ENCODE data around the gene GLYAT.

- no peak for TF ChIP-seq CTCF (IDR thresholded peaks at IDR 0.05)
- TF ChIP-seq POLR2A (IDR thresholded peaks at IDR 0.05), result no peak
- TF ChIP-seq POLR2AphosphoS5 (IDR thresholded peaks at IDR 0.05), result no peak
- no peak for TF ChIP-seq EP300 (IDR thresholded peaks at IDR 0.05; ENCODE audit: low read depth)
Measured at GRCh38 chr11:58773337-58773736, 41.6 kb upstream of the GLYAT start.
